PC-3 (cell line): ENCODE data around the gene EPB41.

Source experiments
- EZH2 ChIP-seq: fragments of 300-600 bp; sonication (generic); IDR thresholded peaks from one replicate; pipeline ENCODE4 v1.6.1; 2017; ENCODE audit warnings: antibody characterized with exemption, mild to moderate bottlenecking, low read length; ENCODE audit not compliant: unreplicated experiment
- EZH2phosphoT487 ChIP-seq: fragments of 300-600 bp; sonication (generic); IDR thresholded peaks from 2 replicates; pipeline ENCODE4 v1.6.1; 2018; ENCODE audit warnings: mild to moderate bottlenecking, antibody characterized with exemption, low read length, borderline replicate concordance
- TF ChIP-seq, protein P1 (sequence below): fragments of 300-600 bp; sonication (generic); conservative IDR thresholded peaks from 2 replicates; pipeline ENCODE4 v1.5.1; 2017; ENCODE audit warnings: antibody characterized with exemption, low read depth, mild to moderate bottlenecking, low read length

DNA sequence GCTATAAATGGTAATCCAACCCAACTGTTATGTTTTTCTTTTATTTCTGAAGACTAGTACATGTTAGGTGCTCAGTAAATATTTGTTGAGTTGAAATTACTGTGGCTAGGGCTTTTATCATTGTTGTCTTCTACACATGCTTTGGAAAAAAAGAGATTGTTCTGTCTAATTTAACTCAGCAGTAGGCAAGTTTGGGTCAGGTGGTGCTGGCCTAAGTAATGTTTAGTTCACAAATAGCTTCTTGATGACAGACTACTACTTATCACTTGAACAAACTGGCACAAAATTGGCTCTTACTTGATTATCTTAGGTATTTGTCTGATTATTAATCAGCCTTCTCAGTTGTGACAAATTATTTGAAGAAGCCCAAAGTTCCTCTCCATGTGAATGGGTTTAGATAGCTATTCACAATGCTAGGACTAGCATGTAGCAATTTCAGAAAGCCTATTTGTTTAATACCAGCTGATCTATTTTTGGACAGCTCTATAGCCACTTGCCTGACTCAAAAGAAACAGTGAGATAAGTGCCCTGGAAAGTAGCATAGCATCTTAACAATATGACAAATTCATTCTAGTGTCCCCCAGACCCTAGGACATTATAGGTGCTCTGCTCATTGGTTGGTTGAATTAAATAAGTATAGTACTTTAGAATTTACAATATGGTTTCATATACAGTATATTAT, 176.7 kb downstream of the EPB41 start:
- TF ChIP-seq, protein P1, sequence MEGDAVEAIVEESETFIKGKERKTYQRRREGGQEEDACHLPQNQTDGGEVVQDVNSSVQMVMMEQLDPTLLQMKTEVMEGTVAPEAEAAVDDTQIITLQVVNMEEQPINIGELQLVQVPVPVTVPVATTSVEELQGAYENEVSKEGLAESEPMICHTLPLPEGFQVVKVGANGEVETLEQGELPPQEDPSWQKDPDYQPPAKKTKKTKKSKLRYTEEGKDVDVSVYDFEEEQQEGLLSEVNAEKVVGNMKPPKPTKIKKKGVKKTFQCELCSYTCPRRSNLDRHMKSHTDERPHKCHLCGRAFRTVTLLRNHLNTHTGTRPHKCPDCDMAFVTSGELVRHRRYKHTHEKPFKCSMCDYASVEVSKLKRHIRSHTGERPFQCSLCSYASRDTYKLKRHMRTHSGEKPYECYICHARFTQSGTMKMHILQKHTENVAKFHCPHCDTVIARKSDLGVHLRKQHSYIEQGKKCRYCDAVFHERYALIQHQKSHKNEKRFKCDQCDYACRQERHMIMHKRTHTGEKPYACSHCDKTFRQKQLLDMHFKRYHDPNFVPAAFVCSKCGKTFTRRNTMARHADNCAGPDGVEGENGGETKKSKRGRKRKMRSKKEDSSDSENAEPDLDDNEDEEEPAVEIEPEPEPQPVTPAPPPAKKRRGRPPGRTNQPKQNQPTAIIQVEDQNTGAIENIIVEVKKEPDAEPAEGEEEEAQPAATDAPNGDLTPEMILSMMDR: no peak
- TF ChIP-seq EZH2 (no peak), EZH2phosphoT487 (no peak)
